IPS-15b (cell line): ENCODE results near the gene SANBR.
"Not testable (repeated sequence)": the region's sequence is repeated elsewhere in the genome, so short reads cannot be mapped to it uniquely, and the experiment has no call there.

ENCODE experiments used
- H3K27me3 ChIP-seq: one replicate; pipeline ENCODE4 v1.6.1; 2013; ENCODE audit warnings: low read length; ENCODE audit not compliant: control insufficient read depth, insufficient read depth
- H3K36me3 ChIP-seq: one replicate; pipeline ENCODE4 v1.6.1; 2013; ENCODE audit warnings: low read length; ENCODE audit not compliant: control insufficient read depth, insufficient read depth
- H3K4me1 ChIP-seq: one replicate; pipeline ENCODE4 v1.6.1; 2013; ENCODE audit warnings: mild to moderate bottlenecking, low read length; ENCODE audit not compliant: control insufficient read depth, insufficient read depth
- H3K4me3 ChIP-seq: one replicate; pipeline ENCODE4 v1.5.1; 2013; ENCODE audit warnings: low read depth, low read length
- H3K9ac ChIP-seq: one replicate; pipeline ENCODE4 v1.6.1; 2013; ENCODE audit warnings: low read depth, mild to moderate bottlenecking, low read length
- H3K9me3 ChIP-seq: one replicate; pipeline ENCODE4 v1.6.1; 2013; ENCODE audit warnings: mild to moderate bottlenecking, low read length; ENCODE audit not compliant: control insufficient read depth, insufficient read depth

SANBR gene

GRCh38 chr2:61065714-61066709, at the start of gene SANBR:
TSS of gene SANBR (plus strand) at chr2:61065871. CDS start at chr2:61070351, 4,480 bp downstream.
- Histone ChIP-seq H3K4me1 (peaks cover 3% of the 10 kb centered on the region), H3K4me3 (peak within 1 kb of the TSS; percentile 63), H3K9ac (peak within 1 kb of the TSS; percentile 79), H3K27me3 (no peaks in the 10 kb centered on the region), H3K36me3 (no peaks in the 10 kb centered on the region), H3K9me3 (no peaks in the 10 kb centered on the region)

- Histone ChIP-seq H3K27me3 (no peaks in the 10 kb centered on the region), H3K9me3 (no peaks in the 10 kb centered on the region), H3K4me1 (no peaks in the 10 kb centered on the region), H3K36me3 (no peaks in the 10 kb centered on the region), H3K4me3 (peak overlapping the region; percentile 97), H3K9ac (peak overlapping the region; percentile 98)
Observed at GRCh38 chr2:61015976-61016375, 49.7 kb upstream of the SANBR start.

- Histone ChIP-seq H3K9me3 (no peaks in the 10 kb centered on the region), H3K4me1 (no peaks in the 10 kb centered on the region)
Observed at GRCh38 chr2:61016392-61017002, 49.2 kb upstream of the SANBR start.

GRCh38 chr2:61017003-61017555, 48.6 kb upstream of the SANBR start:
- Histone ChIP-seq H3K27me3 (no peaks in the 10 kb centered on the region), H3K36me3 (no peaks in the 10 kb centered on the region), H3K4me3 (peak overlapping the region; percentile 97), H3K9ac (peak overlapping the region; percentile 98), H3K9me3 (no peaks in the 10 kb centered on the region), H3K4me1 (no peaks in the 10 kb centered on the region)

More at GRCh38 chr2:61016392-61017002, 49.2 kb upstream of the SANBR start:
- Histone ChIP-seq H3K9ac (peak overlapping the region; percentile 98), H3K4me3 (peak overlapping the region; percentile 97), H3K27me3 (no peaks in the 10 kb centered on the region), H3K36me3 (no peaks in the 10 kb centered on the region)

- no peaks in the 10 kb centered on the region for H3K4me1 ChIP-seq
Observed at GRCh38 chr2:61017556-61018317, 47.9 kb upstream of the SANBR start, which contains the start of the genes PEX13 and PUS10. TSS of gene PEX13 (plus strand) at chr2:61017720. CDS start at chr2:61017760, 40 bp downstream. TSS of gene PUS10 (minus strand) at chr2:61018255. CDS start at chr2:61011890, 6,365 bp downstream.

GRCh38 chr2:61018318-61018755, 47.3 kb upstream of the SANBR start:
- Histone ChIP-seq H3K4me1 (no peaks in the 10 kb centered on the region), H3K9ac (peak overlapping the region; percentile 98), H3K9me3 (no peaks in the 10 kb centered on the region), H3K4me3 (peak overlapping the region; percentile 97), H3K27me3 (no peaks in the 10 kb centered on the region), H3K36me3 (no peaks in the 10 kb centered on the region)

More at GRCh38 chr2:61017556-61018317, 47.9 kb upstream of the SANBR start, which contains the start of the genes PEX13 and PUS10:
- Histone ChIP-seq H3K9ac (peak within 1 kb of the TSS; percentile 98), H3K4me3 (peak within 1 kb of the TSS; percentile 97), H3K27me3 (no peaks in the 10 kb centered on the region), H3K36me3 (no peaks in the 10 kb centered on the region), H3K9me3 (no peaks in the 10 kb centered on the region)

- Histone ChIP-seq H3K4me1 (no peaks in the 10 kb centered on the region), H3K27me3 (no peaks in the 10 kb centered on the region), H3K4me3 (peak overlapping the region; percentile 97), H3K9ac (no peak overlapping the region), H3K9me3 (no peaks in the 10 kb centered on the region), H3K36me3 (no peaks in the 10 kb centered on the region)
Observed at GRCh38 chr2:61018798-61019197, 46.9 kb upstream of the SANBR start.

GRCh38 chr2:61021228-61021660, 44.4 kb upstream of the SANBR start:
- H3K27me3 ChIP-seq = no peaks in the 10 kb centered on the region
- H3K9ac ChIP-seq = no peak overlapping the region
- no peak overlapping the region for H3K4me3 ChIP-seq
- H3K36me3 ChIP-seq = no peaks in the 10 kb centered on the region
- no peaks in the 10 kb centered on the region for H3K9me3 ChIP-seq
- H3K4me1 ChIP-seq = no peaks in the 10 kb centered on the region

GRCh38 chr2:61023670-61024069, 42.0 kb upstream of the SANBR start:
- no peaks in the 10 kb centered on the region for H3K9me3 ChIP-seq
- no peaks in the 10 kb centered on the region for H3K36me3 ChIP-seq
- no peaks in the 10 kb centered on the region for H3K4me1 ChIP-seq
- no peak overlapping the region for H3K4me3 ChIP-seq
- no peak overlapping the region for H3K9ac ChIP-seq
- H3K27me3 ChIP-seq = no peaks in the 10 kb centered on the region

- no peaks in the 10 kb centered on the region for H3K4me1 ChIP-seq
- H3K36me3 ChIP-seq = peaks cover 14% of the 10 kb centered on the region
- H3K27me3 ChIP-seq = no peaks in the 10 kb centered on the region
Observed at GRCh38 chr2:61029533-61029932, 36.1 kb upstream of the SANBR start.

GRCh38 chr2:61034592-61034991, 31.1 kb upstream of the SANBR start:
- H3K4me3 ChIP-seq, H3K9me3 ChIP-seq, H3K9ac ChIP-seq, H3K4me1 ChIP-seq, H3K27me3 ChIP-seq: not testable (repeated sequence)
- peaks cover 16% of the 10 kb centered on the region for H3K36me3 ChIP-seq

More at GRCh38 chr2:61029533-61029932, 36.1 kb upstream of the SANBR start:
- H3K4me3 ChIP-seq = no peak overlapping the region
- no peaks in the 10 kb centered on the region for H3K9me3 ChIP-seq
- H3K9ac ChIP-seq = no peak overlapping the region
